ENCODE data around the gene EFNA4.

Gene EFNA4

DNA sequence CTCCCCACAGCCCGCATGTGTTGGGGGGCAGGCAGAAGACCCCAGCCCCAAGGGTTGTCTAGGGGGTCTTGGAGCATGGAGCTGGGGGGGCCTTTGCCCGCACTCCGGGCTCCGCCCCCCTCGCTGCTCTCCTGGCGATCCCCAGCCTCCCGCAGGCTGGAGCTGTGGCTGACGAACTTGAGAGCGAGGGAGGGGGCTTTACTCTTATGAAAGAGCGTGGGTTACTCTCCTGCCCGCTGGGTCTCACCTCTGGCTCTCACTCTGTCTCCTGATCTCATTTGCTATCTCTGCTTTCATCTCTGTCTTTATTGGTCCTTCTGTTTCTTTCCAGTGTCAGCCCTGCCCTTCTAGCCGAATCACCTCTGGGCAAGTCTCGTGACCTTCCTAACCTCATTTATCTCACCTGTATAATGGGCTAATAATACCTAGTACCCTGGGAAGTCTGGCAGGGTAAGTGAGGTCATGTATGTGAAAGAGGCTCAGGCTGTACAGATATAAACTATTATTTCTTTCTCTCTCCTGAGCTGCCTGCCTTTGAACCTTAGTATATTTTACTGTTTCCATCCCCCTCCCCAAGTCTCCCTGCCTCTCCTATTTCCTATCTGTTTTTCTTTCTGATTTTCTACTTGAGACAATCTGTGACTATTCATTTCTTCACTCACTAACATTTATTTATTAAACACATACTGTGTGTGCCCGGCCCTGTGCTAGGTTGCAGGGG, 731 bp downstream of the EFNA4 start:
- no peaks in the 10 kb centered on the region for H3K27me3 ChIP-seq (ENCODE audit: control insufficient read depth in 1 of 2, insufficient read depth in 1 of 2, low read length in 2 of 2)
- H3K18ac ChIP-seq (ENCODE audit: low read depth in 1 of 2, low read length in 2 of 2) = peak overlapping the region in 1 of 2 experiments; percentile 95
- DNase-seq = peak; percentile 49
- peak overlapping the region; percentile 92 for H3K9ac ChIP-seq (ENCODE audit: low read length)
- peak overlapping the region; percentile 76 for H2BK120ac ChIP-seq (ENCODE audit: low read depth, low read length)
- peaks cover 18 to 41% of the 10 kb centered on the region in 2 experiments for H3K36me3 ChIP-seq (ENCODE audit: control insufficient read depth in 1 of 2, insufficient read depth in 2 of 2, low read depth in 1 of 2, low read length in 2 of 2)
- no peaks in the 10 kb centered on the region for H3K9me3 ChIP-seq (ENCODE audit: control insufficient read depth, low read length)
- H3K14ac ChIP-seq (ENCODE audit: low read length in 2 of 2) = peak overlapping the region in 1 of 2 experiments; percentile 8
- no peak overlapping the region for H2BK15ac ChIP-seq (ENCODE audit: low read depth, poor library complexity, severe bottlenecking)
- peak overlapping the region; percentile 79 for H3K4me2 ChIP-seq (ENCODE audit: low read length, poor library complexity, severe bottlenecking)
- H2AK5ac ChIP-seq (ENCODE audit: low read length, severe bottlenecking) = no peak overlapping the region
- no peak overlapping the region for H2BK5ac ChIP-seq (ENCODE audit: low read depth, low read length, poor library complexity, severe bottlenecking)
- 10% methylated on average over 8 of the region's 14 CpGs for WGBS
- no peak overlapping the region for H3K27ac ChIP-seq (ENCODE audit: low read length, poor library complexity, severe bottlenecking)
- H3K79me1 ChIP-seq (replicated peaks; ENCODE audit: low read length, poor library complexity, severe bottlenecking) = peaks cover 12% of the 10 kb centered on the region
- peak overlapping the region; percentile 90 to 92 for H3K4me3 ChIP-seq (ENCODE audit: insufficient read depth in 1 of 2, low read depth in 1 of 2, low read length in 2 of 2)
- H2BK12ac ChIP-seq (ENCODE audit: low read length in 2 of 2) = no peak overlapping the region
- H3K23ac ChIP-seq (ENCODE audit: low read length in 2 of 2) = no peak overlapping the region
- no peak overlapping the region for H4K91ac ChIP-seq (ENCODE audit: low read length)
- peaks cover 23% of the 10 kb centered on the region for H3K4me1 ChIP-seq (ENCODE audit: control insufficient read depth, insufficient read depth, low read depth, low read length)
- H2AFZ ChIP-seq (ENCODE audit: low read depth, low read length) = no peak overlapping the region
- no peak overlapping the region for H3K4ac ChIP-seq (ENCODE audit: low read depth in 1 of 2, low read length in 2 of 2)
- no peak overlapping the region for H4K8ac ChIP-seq (ENCODE audit: low read length)

DNA sequence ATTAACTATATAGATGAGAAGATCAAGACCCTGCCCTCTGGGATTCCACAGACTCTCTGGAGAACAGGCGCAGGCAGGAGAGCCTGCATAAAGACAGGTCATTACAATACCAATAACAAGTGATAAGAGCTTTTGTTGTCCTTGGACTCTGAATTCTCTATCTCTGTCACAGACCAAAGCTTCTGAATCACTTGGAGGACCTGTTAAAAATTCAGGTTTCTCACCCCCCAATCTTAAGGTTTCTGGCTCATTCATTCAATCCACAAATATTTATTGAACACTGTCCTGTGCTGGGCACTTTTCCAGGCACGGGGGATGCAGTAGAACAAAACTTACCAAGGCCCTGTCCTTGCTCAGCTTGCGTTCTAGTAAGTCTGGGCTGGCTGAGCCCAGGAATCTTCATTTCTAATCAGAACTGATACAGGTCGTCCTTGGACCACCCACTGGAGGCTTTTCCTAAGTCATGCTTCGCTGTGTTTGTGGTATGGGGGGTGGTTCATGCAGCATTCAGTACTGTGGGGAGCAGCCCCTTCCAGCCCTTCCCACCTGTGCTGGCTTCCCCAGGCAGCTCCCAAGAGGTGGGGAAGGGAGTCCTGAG, 1.4 kb downstream of the EFNA4 start:
- no peak overlapping the region for H2AFZ ChIP-seq (ENCODE audit: low read depth, low read length)
- no peaks in the 10 kb centered on the region for H3K27me3 ChIP-seq (ENCODE audit: control insufficient read depth in 1 of 2, insufficient read depth in 1 of 2, low read length in 2 of 2)
- no peaks in the 10 kb centered on the region for H3K9me3 ChIP-seq (ENCODE audit: control insufficient read depth, low read length)

DNA sequence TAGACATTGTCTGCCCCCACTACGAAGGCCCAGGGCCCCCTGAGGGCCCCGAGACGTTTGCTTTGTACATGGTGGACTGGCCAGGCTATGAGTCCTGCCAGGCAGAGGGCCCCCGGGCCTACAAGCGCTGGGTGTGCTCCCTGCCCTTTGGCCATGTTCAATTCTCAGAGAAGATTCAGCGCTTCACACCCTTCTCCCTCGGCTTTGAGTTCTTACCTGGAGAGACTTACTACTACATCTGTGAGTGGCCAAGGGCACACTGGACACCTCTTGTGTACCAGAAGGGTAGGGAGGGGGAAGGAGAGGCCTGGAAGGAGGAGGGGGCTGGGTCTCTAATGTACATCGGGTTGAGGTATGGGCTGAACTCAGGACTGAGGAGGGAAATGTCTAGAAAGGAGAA, 3.2 kb downstream of the EFNA4 start:
- peaks cover 0 to 12% of the 10 kb centered on the region in 2 experiments for H3K27me3 ChIP-seq (ENCODE audit: control insufficient read depth in 1 of 2, insufficient read depth in 1 of 2, low read length in 2 of 2)
- H2BK5ac ChIP-seq (ENCODE audit: low read depth, low read length, poor library complexity, severe bottlenecking) = no peak overlapping the region
- H4K91ac ChIP-seq (ENCODE audit: low read length) = no peak overlapping the region
- H2AK5ac ChIP-seq (ENCODE audit: low read length, severe bottlenecking) = no peak overlapping the region
- peaks cover 3 to 34% of the 10 kb centered on the region in 2 experiments for H3K36me3 ChIP-seq (ENCODE audit: control insufficient read depth in 1 of 2, insufficient read depth in 2 of 2, low read depth in 1 of 2, low read length in 2 of 2)
- no peak overlapping the region for H2AFZ ChIP-seq (ENCODE audit: low read depth, low read length)
- no peak overlapping the region for H2BK120ac ChIP-seq (ENCODE audit: low read depth, low read length)
- no peak overlapping the region for H3K9ac ChIP-seq (ENCODE audit: low read length)
- WGBS = 94% methylated on average over 8 of the region's 8 CpGs
- no peak overlapping the region for H3K14ac ChIP-seq (ENCODE audit: low read length in 2 of 2)
- H3K9me3 ChIP-seq (ENCODE audit: control insufficient read depth, low read length) = no peaks in the 10 kb centered on the region
- no peak overlapping the region for H3K4ac ChIP-seq (ENCODE audit: low read depth in 1 of 2, low read length in 2 of 2)
- H3K4me2 ChIP-seq (ENCODE audit: low read length, poor library complexity, severe bottlenecking) = no peak overlapping the region
- no peak overlapping the region for H3K4me3 ChIP-seq (ENCODE audit: insufficient read depth in 1 of 2, low read depth in 1 of 2, low read length in 2 of 2)
- no peak overlapping the region for H3K27ac ChIP-seq (ENCODE audit: low read length, poor library complexity, severe bottlenecking)
- H3K4me1 ChIP-seq (ENCODE audit: control insufficient read depth, insufficient read depth, low read depth, low read length) = peaks cover 35% of the 10 kb centered on the region
- H3K18ac ChIP-seq (ENCODE audit: low read depth in 1 of 2, low read length in 2 of 2) = no peak overlapping the region
- no peak overlapping the region for H4K8ac ChIP-seq (ENCODE audit: low read length)
- H3K79me1 ChIP-seq (replicated peaks; ENCODE audit: low read length, poor library complexity, severe bottlenecking) = peaks cover 12% of the 10 kb centered on the region
- H2BK12ac ChIP-seq (ENCODE audit: low read length in 2 of 2) = no peak overlapping the region
- no peak overlapping the region for H2BK15ac ChIP-seq (ENCODE audit: low read depth, poor library complexity, severe bottlenecking)
- no peak overlapping the region for H3K23ac ChIP-seq (ENCODE audit: low read length in 2 of 2)
- no peak for DNase-seq

More for the DNA sequence above, 1.4 kb downstream of the EFNA4 start:
- 83% methylated on average over 3 of the region's 5 CpGs for WGBS
- Histone ChIP-seq H3K4me3 (ENCODE audit: insufficient read depth in 1 of 2, low read depth in 1 of 2, low read length in 2 of 2) (peak overlapping the region in 1 of 2 experiments; percentile 92), H3K9ac (ENCODE audit: low read length) (peak overlapping the region; percentile 92), H3K4me1 (ENCODE audit: control insufficient read depth, insufficient read depth, low read depth, low read length) (peaks cover 23% of the 10 kb centered on the region), H2BK15ac (ENCODE audit: low read depth, poor library complexity, severe bottlenecking) (no peak overlapping the region), H3K27ac (ENCODE audit: low read length, poor library complexity, severe bottlenecking) (no peak overlapping the region), H3K14ac (ENCODE audit: low read length in 2 of 2) (no peak overlapping the region), H2BK120ac (ENCODE audit: low read depth, low read length) (no peak overlapping the region), H3K4me2 (ENCODE audit: low read length, poor library complexity, severe bottlenecking) (peak overlapping the region; percentile 11), H3K23ac (ENCODE audit: low read length in 2 of 2) (no peak overlapping the region), H2BK5ac (ENCODE audit: low read depth, low read length, poor library complexity, severe bottlenecking) (no peak overlapping the region), H3K4ac (ENCODE audit: low read depth in 1 of 2, low read length in 2 of 2) (no peak overlapping the region), H3K36me3 (ENCODE audit: control insufficient read depth in 1 of 2, insufficient read depth in 2 of 2, low read depth in 1 of 2, low read length in 2 of 2) (peaks cover 13 to 45% of the 10 kb centered on the region in 2 experiments), H4K91ac (ENCODE audit: low read length) (no peak overlapping the region), H3K18ac (ENCODE audit: low read depth in 1 of 2, low read length in 2 of 2) (no peak overlapping the region), H4K8ac (ENCODE audit: low read length) (no peak overlapping the region), H2AK5ac (ENCODE audit: low read length, severe bottlenecking) (no peak overlapping the region), H3K79me1 (replicated peaks; ENCODE audit: low read length, poor library complexity, severe bottlenecking) (peaks cover 12% of the 10 kb centered on the region), H2BK12ac (ENCODE audit: low read length in 2 of 2) (no peak overlapping the region)
- no peak for DNase-seq

DNA sequence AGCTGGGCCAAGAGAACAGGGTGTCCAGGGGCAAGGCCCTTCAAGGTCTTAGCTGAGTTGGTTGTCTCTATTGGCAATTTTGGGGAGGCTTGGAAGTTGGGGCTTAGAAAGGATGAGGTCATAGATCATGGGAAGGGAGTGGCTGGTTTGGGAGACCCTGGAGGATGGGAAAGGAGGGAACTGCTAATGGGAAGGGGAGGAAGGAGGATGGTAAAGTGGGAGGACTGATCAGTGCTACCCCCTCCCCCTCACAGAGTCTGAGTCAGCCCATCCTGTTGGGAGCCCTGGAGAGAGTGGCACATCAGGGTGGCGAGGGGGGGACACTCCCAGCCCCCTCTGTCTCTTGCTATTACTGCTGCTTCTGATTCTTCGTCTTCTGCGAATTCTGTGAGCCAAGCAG, 5.1 kb downstream of the EFNA4 start:
- Histone ChIP-seq H3K23ac (ENCODE audit: low read length in 2 of 2) (no peak overlapping the region), H3K18ac (ENCODE audit: low read depth in 1 of 2, low read length in 2 of 2) (no peak overlapping the region), H3K4me2 (ENCODE audit: low read length, poor library complexity, severe bottlenecking) (no peak overlapping the region), H4K8ac (ENCODE audit: low read length) (no peak overlapping the region), H2AFZ (ENCODE audit: low read depth, low read length) (no peak overlapping the region), H3K4me3 (ENCODE audit: insufficient read depth in 1 of 2, low read depth in 1 of 2, low read length in 2 of 2) (no peak overlapping the region), H3K36me3 (ENCODE audit: control insufficient read depth in 1 of 2, insufficient read depth in 2 of 2, low read depth in 1 of 2, low read length in 2 of 2) (peaks cover 3 to 34% of the 10 kb centered on the region in 2 experiments), H2BK120ac (ENCODE audit: low read depth, low read length) (no peak overlapping the region), H3K4me1 (ENCODE audit: control insufficient read depth, insufficient read depth, low read depth, low read length) (peaks cover 20% of the 10 kb centered on the region), H4K91ac (ENCODE audit: low read length) (no peak overlapping the region), H3K9ac (ENCODE audit: low read length) (no peak overlapping the region), H2BK15ac (ENCODE audit: low read depth, poor library complexity, severe bottlenecking) (no peak overlapping the region), H2BK12ac (ENCODE audit: low read length in 2 of 2) (no peak overlapping the region), H3K14ac (ENCODE audit: low read length in 2 of 2) (no peak overlapping the region), H3K79me1 (replicated peaks; ENCODE audit: low read length, poor library complexity, severe bottlenecking) (peaks cover 12% of the 10 kb centered on the region), H3K27me3 (ENCODE audit: control insufficient read depth in 1 of 2, insufficient read depth in 1 of 2, low read length in 2 of 2) (peaks cover 4 to 31% of the 10 kb centered on the region in 2 experiments), H2BK5ac (ENCODE audit: low read depth, low read length, poor library complexity, severe bottlenecking) (no peak overlapping the region), H3K27ac (ENCODE audit: low read length, poor library complexity, severe bottlenecking) (no peak overlapping the region), H3K4ac (ENCODE audit: low read depth in 1 of 2, low read length in 2 of 2) (no peak overlapping the region), H2AK5ac (ENCODE audit: low read length, severe bottlenecking) (no peak overlapping the region), H3K9me3 (ENCODE audit: control insufficient read depth, low read length) (no peaks in the 10 kb centered on the region)
- WGBS = 79% methylated on average over 3 of the region's 3 CpGs
- no peak for DNase-seq

Data from mesenchymal stem cell (in vitro differentiated cells and primary cell).